Measurements from ENCODE around the gene CAMTA1.

GRCh38 chr1:7014640-7014930, 229.3 kb downstream of the CAMTA1 start:
- no peak for TF ChIP-seq CTCF (IDR thresholded peaks at IDR 0.05 in 2 of 3, conservative IDR thresholded peaks at IDR 0.05 in 1 of 3; ENCODE audit: borderline replicate concordance in 1 of 3, insufficient read depth in 1 of 3, low read depth in 2 of 3, low read length in 2 of 3)
- no peak for TF ChIP-seq ZBTB33 (IDR thresholded peaks at IDR 0.05; ENCODE audit: extremely low read depth, insufficient replicate concordance, low read length)
- no peak for TF ChIP-seq RAD21 (IDR thresholded peaks at IDR 0.05; ENCODE audit: low read depth)
- TF ChIP-seq ATF3 (IDR thresholded peaks at IDR 0.05): no peak
- TF ChIP-seq ELF1 (IDR thresholded peaks at IDR 0.05; ENCODE audit: borderline replicate concordance, low read depth): no peak
- TF ChIP-seq POLR2A (IDR thresholded peaks at IDR 0.05; ENCODE audit: borderline replicate concordance, extremely low read depth, insufficient read depth, insufficient read length): no peak
- no peak for TF ChIP-seq YY1 (IDR thresholded peaks at IDR 0.05; ENCODE audit: extremely low read depth, insufficient replicate concordance, low read depth, low read length)
- no peak for TF ChIP-seq EZH2phosphoT487 (IDR thresholded peaks at IDR 0.05; ENCODE audit: borderline replicate concordance)
- no peak for TF ChIP-seq ZNF274 (IDR thresholded peaks at IDR 0.05; ENCODE audit: low read depth, low read length)
- no peak for TF ChIP-seq EZH2 (IDR thresholded peaks at IDR 0.05)
- TF ChIP-seq JUND (IDR thresholded peaks at IDR 0.05): no peak
- no peak for TF ChIP-seq ZFX (IDR thresholded peaks at IDR 0.05)
- no peak for TF ChIP-seq MAX (IDR thresholded peaks at IDR 0.05)

Data from HCT116 (cell line).